Activated naive CD4-positive, alpha-beta T cell treated with anti-CD3 and anti-CD28 coated beads for 36 hours (primary cell): ENCODE measurements around the gene SP140L. TPM values are rescaled to one million over a fixed set of nuclear protein-coding genes. Genes with fewer than 3 reads are reported as not detected.
"Not testable (repeated sequence)": the region's sequence is repeated elsewhere in the genome, so short reads cannot be mapped to it uniquely, and the experiment has no call there.

ENCODE experiments used
- CTCF ChIA-PET: fragments of 350-600 bp; sonication (Branson Sonifier 250); formaldehyde crosslinking; loops from one replicate; lab custom pipeline; 2021; ENCODE audit warnings: antibody characterized with exemption; lab: Charles Lee
- DNase-seq: peaks from one replicate; pipeline ENCODE4 v3.0.0-alpha.2; 2020
- H3K27ac Mint-ChIP-seq: one replicate; pipeline ENCODE4 v1.8.0; 2021; ENCODE audit warnings: mild to moderate bottlenecking, mixed read lengths
- H3K27me3 Mint-ChIP-seq: one replicate; pipeline ENCODE4 v1.8.0; 2021; ENCODE audit warnings: low read depth, mixed read lengths
- H3K36me3 Mint-ChIP-seq: one replicate; pipeline ENCODE4 v1.8.0; 2021; ENCODE audit warnings: low read depth, mixed read lengths
- H3K4me1 Mint-ChIP-seq: one replicate; pipeline ENCODE4 v1.8.0; 2021; ENCODE audit warnings: low read depth, mixed read lengths
- H3K4me3 Mint-ChIP-seq: one replicate; pipeline ENCODE4 v1.8.0; 2021; ENCODE audit warnings: mild to moderate bottlenecking, moderate library complexity, mixed read lengths
- H3K9me3 Mint-ChIP-seq: one replicate; pipeline ENCODE4 v1.8.0; 2021; ENCODE audit warnings: mixed read lengths
- intact Hi-C: fragments of 100-400 bp; cut with micrococcal nuclease; formaldehyde crosslinking; loops from one replicate; pipeline ENCODE4 v1.15.1; 2023
- total RNA-seq, 2 experiments: library from RNA; stranded (reverse); gene quantifications; one replicate each; pipeline ENCODE4 v1.2.3, GENCODE V29; 2021

SP140L gene
- total RNA-seq, 2 experiments from 2014 or later: 41.8 to 44.7 TPM

- Mint-ChIP-seq H3K9me3 (no peaks in the 10 kb centered on the region), H3K36me3 (peaks cover 26% of the 10 kb centered on the region), H3K27me3 (no peaks in the 10 kb centered on the region), H3K4me3 (peak overlapping the region; percentile 96), H3K27ac (peak overlapping the region; percentile 99), H3K4me1 (peaks cover 64% of the 10 kb centered on the region)
- CTCF ChIA-PET: interaction anchor here (0.6 to 1.0 kb wide), 2 partner anchors 67 to 374 kb away, joined by 3 read pairs; no protein-coding TSS in a partner anchor
- peak; percentile 57 for DNase-seq
- intact Hi-C loops: loop anchor here (1.0 to 5.0 kb wide), 8 partner anchors 8 to 470 kb away; partner anchors contain the start of genes CAB39, FBXO36, SP100 and SP140
Observed at GRCh38 chr2:230327418-230328154, 593 bp downstream of the SP140L start.

GRCh38 chr2:230328155-230328458, 1.1 kb downstream of the SP140L start:
- Mint-ChIP-seq H3K4me3 (peak overlapping the region; percentile 58), H3K36me3 (peaks cover 26% of the 10 kb centered on the region), H3K27me3 (no peaks in the 10 kb centered on the region), H3K4me1 (peaks cover 63% of the 10 kb centered on the region), H3K27ac (peak overlapping the region; percentile 55), H3K9me3 (no peaks in the 10 kb centered on the region)
- DNase-seq: no peak
- CTCF ChIA-PET: interaction anchor here (0.6 to 1.0 kb wide), 3 partner anchors 39 to 375 kb away, joined by 3 read pairs; no protein-coding TSS in a partner anchor
- intact Hi-C loops: loop anchor here (5.0 kb wide), 3 partner anchors 384 to 469 kb away; partner anchors contain the start of genes CAB39, FBXO36 and TRIP12

- peaks cover 36% of the 10 kb centered on the region for H3K36me3 Mint-ChIP-seq
- H3K9me3 Mint-ChIP-seq: no peaks in the 10 kb centered on the region
- CTCF ChIA-PET: interaction anchor here (0.6 to 1.4 kb wide), 4 partner anchors 11 to 284 kb away, joined by 4 read pairs; no protein-coding TSS in a partner anchor
- peaks cover 77% of the 10 kb centered on the region for H3K4me1 Mint-ChIP-seq
- H3K4me3 Mint-ChIP-seq: peak overlapping the region; percentile 58
- H3K27me3 Mint-ChIP-seq: no peaks in the 10 kb centered on the region
- DNase-seq: no peak
- intact Hi-C loops: loop anchor here (5.0 kb wide), 4 partner anchors 332 to 467 kb away; partner anchors contain the start of genes CAB39, FBXO36 and TRIP12
- peak overlapping the region; percentile 76 for H3K27ac Mint-ChIP-seq
Observed at GRCh38 chr2:230329946-230330605, 3.1 kb downstream of the SP140L start.

- no peaks in the 10 kb centered on the region for H3K27me3 Mint-ChIP-seq
- H3K4me1 Mint-ChIP-seq: peaks cover 77% of the 10 kb centered on the region
- H3K27ac Mint-ChIP-seq: peak overlapping the region; percentile 81
- intact Hi-C loops: loop anchor here (5.0 kb wide), 1 partner anchor 332 kb away; no protein-coding TSS in a partner anchor
- H3K9me3 Mint-ChIP-seq: no peaks in the 10 kb centered on the region
- peak overlapping the region; percentile 57 for H3K4me3 Mint-ChIP-seq
- DNase-seq: no peak
- CTCF ChIA-PET: no interaction called here
- H3K36me3 Mint-ChIP-seq: peaks cover 42% of the 10 kb centered on the region
Observed at GRCh38 chr2:230330725-230331124, 3.7 kb downstream of the SP140L start.

GRCh38 chr2:230335461-230335863, 8.5 kb downstream of the SP140L start:
- DNase-seq: no peak
- Mint-ChIP-seq H3K27me3 (no peaks in the 10 kb centered on the region), H3K4me3 (peak overlapping the region; percentile 64), H3K36me3 (peaks cover 50% of the 10 kb centered on the region), H3K9me3 (no peaks in the 10 kb centered on the region), H3K4me1 (peaks cover 62% of the 10 kb centered on the region), H3K27ac (peak overlapping the region; percentile 86)
- CTCF ChIA-PET: no interaction called here
- intact Hi-C loops: no loop called here

- no peaks in the 10 kb centered on the region for H3K27me3 Mint-ChIP-seq
- H3K9me3 Mint-ChIP-seq: no peaks in the 10 kb centered on the region
- CTCF ChIA-PET: no interaction called here
- H3K36me3 Mint-ChIP-seq: peaks cover 47% of the 10 kb centered on the region
- peaks cover 58% of the 10 kb centered on the region for H3K4me1 Mint-ChIP-seq
- peak; percentile 40 for DNase-seq
- H3K27ac Mint-ChIP-seq: peak overlapping the region; percentile 86
- peak overlapping the region; percentile 64 for H3K4me3 Mint-ChIP-seq
- intact Hi-C loops: loop anchor here (1.0 kb wide), 1 partner anchor 12 kb away; no protein-coding TSS in a partner anchor
Observed at GRCh38 chr2:230335864-230336506, 9.0 kb downstream of the SP140L start.

- H3K27me3 Mint-ChIP-seq, H3K4me3 Mint-ChIP-seq, DNase-seq, H3K27ac Mint-ChIP-seq, intact Hi-C loops, CTCF ChIA-PET: not testable (repeated sequence)
- Mint-ChIP-seq H3K36me3 (peaks cover 54% of the 10 kb centered on the region), H3K9me3 (peaks cover 25% of the 10 kb centered on the region), H3K4me1 (peaks cover 43% of the 10 kb centered on the region)
Observed at GRCh38 chr2:230341936-230342528, 15.0 kb downstream of the SP140L start.

- intact Hi-C loops, H3K27ac Mint-ChIP-seq, H3K4me3 Mint-ChIP-seq, H3K27me3 Mint-ChIP-seq, DNase-seq, CTCF ChIA-PET: not testable (repeated sequence)
- peaks cover 29% of the 10 kb centered on the region for H3K9me3 Mint-ChIP-seq
- peaks cover 51% of the 10 kb centered on the region for H3K4me1 Mint-ChIP-seq
- H3K36me3 Mint-ChIP-seq: peaks cover 57% of the 10 kb centered on the region
Observed at GRCh38 chr2:230343041-230343624, 16.1 kb downstream of the SP140L start.

GRCh38 chr2:230343747-230344146, 16.8 kb downstream of the SP140L start:
- Mint-ChIP-seq H3K27ac (peak overlapping the region; percentile 9), H3K4me3 (no peak overlapping the region), H3K4me1 (peaks cover 57% of the 10 kb centered on the region), H3K27me3 (no peaks in the 10 kb centered on the region), H3K9me3 (peaks cover 29% of the 10 kb centered on the region), H3K36me3 (peaks cover 57% of the 10 kb centered on the region)
- CTCF ChIA-PET: no interaction called here
- DNase-seq: no peak
- intact Hi-C loops: no loop called here

GRCh38 chr2:230346465-230346864, 19.5 kb downstream of the SP140L start:
- CTCF ChIA-PET: interaction anchor here (0.7 kb wide), 1 partner anchor 282 kb away, joined by 3 read pairs; no protein-coding TSS in a partner anchor
- H3K27me3 Mint-ChIP-seq: no peaks in the 10 kb centered on the region
- no peak overlapping the region for H3K4me3 Mint-ChIP-seq
- intact Hi-C loops: loop anchor here (5.0 kb wide), 1 partner anchor 446 kb away; no protein-coding TSS in a partner anchor
- no peak for DNase-seq
- peaks cover 76% of the 10 kb centered on the region for H3K4me1 Mint-ChIP-seq
- H3K27ac Mint-ChIP-seq: peak overlapping the region; percentile 28
- H3K9me3 Mint-ChIP-seq: peaks cover 29% of the 10 kb centered on the region
- peaks cover 55% of the 10 kb centered on the region for H3K36me3 Mint-ChIP-seq

GRCh38 chr2:230346921-230347533, 20.0 kb downstream of the SP140L start:
- intact Hi-C loops: loop anchor here (5.0 kb wide), 1 partner anchor 445 kb away; no protein-coding TSS in a partner anchor
- DNase-seq: no peak
- Mint-ChIP-seq H3K27ac (peak overlapping the region; percentile 85), H3K36me3 (peaks cover 53% of the 10 kb centered on the region), H3K4me1 (peaks cover 75% of the 10 kb centered on the region), H3K4me3 (no peak overlapping the region), H3K27me3 (no peaks in the 10 kb centered on the region), H3K9me3 (peaks cover 29% of the 10 kb centered on the region)
- CTCF ChIA-PET: interaction anchor here (0.7 kb wide), 1 partner anchor 283 kb away, joined by 3 read pairs; no protein-coding TSS in a partner anchor
